Measurements from ENCODE around the gene CHST3. TPM values are rescaled to one million over a fixed set of nuclear protein-coding genes. Genes with fewer than 3 reads are reported as not detected.

CHST3 gene
- total and polyA plus RNA-seq, 10 of the 15 experiments (the other 5 are each of a cell fraction or from before 2014, with no cell fraction given), result 0.03 to 0.50 (median 0.05) TPM; not detected in 2

DNA sequence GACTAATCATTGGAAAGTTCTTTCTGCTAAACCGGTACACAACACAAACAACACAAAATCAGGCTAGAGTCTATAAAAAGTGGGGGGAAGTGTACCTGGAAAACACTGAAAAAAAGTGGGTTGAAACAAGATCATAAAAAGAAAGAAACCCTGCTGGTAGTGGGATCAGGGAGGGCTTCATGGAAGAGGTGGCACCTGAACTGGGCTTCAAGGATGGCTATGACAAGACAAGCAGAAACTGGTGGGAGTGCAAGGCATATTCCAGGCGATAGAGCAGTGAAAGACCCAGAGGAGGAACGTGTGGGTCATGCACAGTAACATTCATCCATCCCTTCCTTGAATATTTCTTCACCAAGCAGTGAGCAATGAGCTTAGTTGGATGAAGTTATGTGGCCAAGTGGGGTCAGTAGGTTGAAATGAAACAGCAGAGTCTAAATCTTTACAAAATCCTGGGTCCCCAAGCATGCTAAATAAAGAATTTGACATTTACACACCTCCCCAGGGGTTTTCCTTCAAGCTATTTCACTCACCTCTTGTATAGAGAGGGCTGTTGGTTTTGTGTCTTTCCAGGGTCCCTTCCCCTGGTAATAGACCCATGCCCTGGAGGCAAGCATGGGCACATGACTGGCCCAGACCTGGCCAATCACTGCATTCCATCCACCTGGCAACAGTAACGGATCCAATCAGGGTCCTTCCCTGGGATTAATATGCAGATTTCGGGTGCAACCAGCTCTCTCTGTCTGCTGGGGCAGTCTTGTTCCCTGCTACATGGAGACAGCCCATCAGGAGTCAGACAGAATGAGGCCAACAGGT, 86.0 kb downstream of the CHST3 start:
- no peak overlapping the region for H3K27ac ChIP-seq (ENCODE audit: control insufficient read depth, insufficient read depth)
- H3K9me3 ChIP-seq (replicated peaks; ENCODE audit: control insufficient read depth, insufficient read depth, low read length), result peaks cover 7% of the 10 kb centered on the region
- H3K4me2 ChIP-seq (ENCODE audit: control insufficient read depth, insufficient read depth), result no peak overlapping the region
- BruUV-seq (replicated peaks), result no TSS peak
- no peaks in the 10 kb centered on the region for H3K27me3 ChIP-seq (replicated peaks in 1 of 2; ENCODE audit: control insufficient read depth in 2 of 2, insufficient read depth in 2 of 2, low read length in 1 of 2)
- H3K79me2 ChIP-seq (ENCODE audit: control insufficient read depth, insufficient read depth, low read length), result no peaks in the 10 kb centered on the region
- peaks cover 9% of the 10 kb centered on the region for H3K4me1 ChIP-seq (ENCODE audit: control insufficient read depth, insufficient read depth, low read length)
- no peak overlapping the region for H2AFZ ChIP-seq (ENCODE audit: control insufficient read depth, low read depth, low read length)
- in situ Hi-C loops (cut with MboI), result loop anchor here (5.0 kb wide), 3 partner anchors 93 to 287 kb away; partner anchors contain the start of genes ANAPC16 and ASCC1
- FAIRE-seq (no peak), DNase-seq (ENCODE audit: low read depth, low spot score) (no peak), ATAC-seq (no peak)
- 48% methylated on average over 5 of the region's 5 CpGs for WGBS (ENCODE audit: insufficient coverage, insufficient replicate concordance, low lambda C conversion rate, missing lambda C conversion rate)
- H3K36me3 ChIP-seq (ENCODE audit: control insufficient read depth in 2 of 2, insufficient read depth in 2 of 2, low read length in 1 of 2), result no peaks in the 10 kb centered on the region
- TF ChIP-seq EZH2 (IDR thresholded peaks at IDR 0.05; ENCODE audit: borderline replicate concordance, control insufficient read depth, low read depth, low read length), result no peak
- TF ChIP-seq GABPA (IDR thresholded peaks at IDR 0.05; ENCODE audit: low read depth), result no peak
- no peak for TF ChIP-seq EGR1 (IDR thresholded peaks at IDR 0.05; ENCODE audit: borderline replicate concordance in 1 of 2, low read depth in 2 of 2, low read length in 2 of 2)
- TF ChIP-seq POU2F2 (IDR thresholded peaks at IDR 0.05; ENCODE audit: borderline replicate concordance, low read depth, low read length), result no peak
- no peak for TF ChIP-seq NFYB (IDR thresholded peaks at IDR 0.05; ENCODE audit: insufficient read depth, low read depth, low read length)
- no peak for TF ChIP-seq POLR2AphosphoS5 (IDR thresholded peaks at IDR 0.05; ENCODE audit: low read length)
- TF ChIP-seq SREBF1 (IDR thresholded peaks at IDR 0.05; ENCODE audit: low read length), result no peak
- ChIA-PET CTCF (interaction anchor here (0.8 to 11.4 kb wide), 27 partner anchors 8 to 301 kb away, joined by 3 to 214 read pairs (median 15); no protein-coding TSS in a partner anchor), RAD21 (ENCODE audit: unreplicated experiment) (interaction anchor here (0.9 to 7.1 kb wide), 16 partner anchors 12 to 295 kb away, joined by 3 to 127 read pairs (median 18); no protein-coding TSS in a partner anchor), POLR2A (interaction anchor here (0.9 to 1.8 kb wide), 4 partner anchors 9 to 287 kb away, joined by 3 to 6 read pairs (median 4); no protein-coding TSS in a partner anchor), SMC1A (ENCODE audit: uncharacterized antibody, unreplicated experiment) (interaction anchor here (0.6 to 9.2 kb wide), 20 partner anchors 10 to 293 kb away, joined by 3 to 107 read pairs (median 6); partner anchors contain the start of gene ASCC1)
- intact Hi-C loops (cut with micrococcal nuclease; ENCODE audit: unreplicated experiment), result loop anchor here (2.0 to 5.0 kb wide), 5 partner anchors 85 to 673 kb away; partner anchors contain the start of gene CHST3
- no peak overlapping the region for H3K9ac ChIP-seq (ENCODE audit: control insufficient read depth, insufficient read depth, low read length)
- no peaks in the 10 kb centered on the region for H4K20me1 ChIP-seq (ENCODE audit: control insufficient read depth, insufficient read depth)
- no peak overlapping the region; the same call in 1 of the 2 replicates for H3K4me3 ChIP-seq

Measured in GM12878 (cell line).